SKM-1 (cell line): ENCODE data around the gene PRDM16.

Source experiments
- DNase-seq: peaks from one replicate; lab custom pipeline; 2025; ENCODE audit not compliant: unreplicated experiment; lab: John Stamatoyannopoulos, UW

Gene PRDM16

GRCh38 chr1:3138623-3139151 is 69.7 kb downstream of the PRDM16 start:
- no peak for DNase-seq

DNA sequence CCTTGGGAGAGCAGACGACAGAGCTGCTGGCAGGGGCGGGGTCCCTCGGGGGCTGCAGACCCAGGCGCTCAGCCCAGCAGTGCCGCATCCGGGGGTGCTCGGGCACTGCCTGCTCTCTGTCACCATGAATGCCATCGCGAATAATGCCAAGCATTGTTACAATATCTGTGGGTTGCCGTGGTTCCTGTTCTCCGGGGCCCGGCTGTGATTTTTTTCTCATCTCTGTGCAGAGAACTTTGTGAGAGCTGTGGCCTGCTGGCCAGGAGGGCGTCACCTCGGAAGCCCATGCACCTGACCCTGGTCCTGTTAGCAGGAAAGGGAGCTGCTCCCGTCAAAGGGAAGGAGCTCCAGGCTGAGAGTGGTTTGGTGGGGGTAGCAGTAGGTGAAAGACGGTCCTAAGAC is 70.4 kb downstream of the PRDM16 start:
- DNase-seq: no peak

DNA sequence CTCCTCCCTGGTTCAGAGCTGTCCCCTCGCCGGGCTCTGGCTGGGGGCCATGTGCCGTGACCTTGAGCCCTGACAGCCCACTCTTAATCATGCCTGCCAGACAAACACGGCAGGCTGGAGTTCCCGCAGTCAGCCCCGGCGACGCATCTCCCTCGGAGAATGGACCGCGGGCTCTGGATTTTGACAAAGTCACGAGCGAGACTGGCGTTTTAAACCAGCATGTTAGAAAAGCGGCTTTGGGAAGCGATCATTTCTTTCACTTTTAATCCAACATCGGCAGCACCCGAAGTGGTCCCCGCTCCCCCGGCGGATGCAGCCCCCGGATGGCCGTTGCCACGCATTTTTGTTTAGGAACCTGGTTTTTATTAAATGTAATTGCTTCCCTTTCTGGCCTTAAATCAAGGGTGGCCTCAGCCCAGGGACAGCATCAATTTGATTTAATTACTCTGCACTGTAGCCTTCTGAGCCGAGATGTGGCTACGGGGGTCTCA is 70.9 kb downstream of the PRDM16 start:
- no peak for DNase-seq

- no peak for DNase-seq
Observed at GRCh38 chr1:3140437-3140836, 71.4 kb downstream of the PRDM16 start.

- no peak for DNase-seq
Observed at GRCh38 chr1:3141129-3141528, 72.1 kb downstream of the PRDM16 start.

DNA sequence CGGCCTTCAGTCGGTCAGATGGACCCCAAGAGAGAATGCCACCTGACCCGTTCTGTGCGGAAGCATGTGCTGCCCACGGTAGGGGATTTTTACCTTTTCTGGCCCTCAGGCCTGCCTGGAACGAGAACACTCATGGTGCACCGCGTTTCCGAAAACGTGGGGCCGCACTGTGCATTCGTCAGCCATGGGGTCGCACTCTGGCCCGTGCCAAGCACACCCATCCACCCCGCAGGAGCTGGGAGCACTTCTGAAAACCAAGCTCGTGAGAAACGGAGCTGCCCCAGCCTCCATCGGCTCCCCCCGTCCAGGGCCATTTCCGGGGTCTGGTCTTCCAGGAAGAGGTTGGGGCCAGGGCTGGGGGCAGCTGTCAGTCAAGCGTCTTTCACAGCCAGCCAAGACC is 72.8 kb downstream of the PRDM16 start:
- DNase-seq: no peak

GRCh38 chr1:3142236-3142635 is 73.2 kb downstream of the PRDM16 start:
- no peak for DNase-seq

DNA sequence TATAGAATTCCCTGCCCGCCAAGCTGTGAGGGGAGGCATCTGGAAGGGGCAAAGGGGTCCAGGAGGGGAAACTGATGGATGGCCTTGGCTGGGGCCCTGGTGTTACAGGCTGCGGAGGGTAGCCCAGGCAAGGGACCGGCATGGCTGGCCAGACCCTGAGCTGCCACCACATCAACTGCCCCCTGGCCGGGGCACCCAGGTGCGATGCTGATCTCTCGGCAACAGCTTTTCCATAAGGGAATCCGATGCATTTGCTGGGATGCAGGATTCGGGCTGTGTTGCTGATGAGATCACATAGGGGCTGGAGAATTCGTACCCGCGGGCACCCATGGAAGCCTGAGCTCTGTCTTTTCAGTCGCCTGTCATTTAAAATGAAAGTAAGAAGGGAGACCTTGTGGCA is 73.7 kb downstream of the PRDM16 start:
- no peak for DNase-seq

DNA sequence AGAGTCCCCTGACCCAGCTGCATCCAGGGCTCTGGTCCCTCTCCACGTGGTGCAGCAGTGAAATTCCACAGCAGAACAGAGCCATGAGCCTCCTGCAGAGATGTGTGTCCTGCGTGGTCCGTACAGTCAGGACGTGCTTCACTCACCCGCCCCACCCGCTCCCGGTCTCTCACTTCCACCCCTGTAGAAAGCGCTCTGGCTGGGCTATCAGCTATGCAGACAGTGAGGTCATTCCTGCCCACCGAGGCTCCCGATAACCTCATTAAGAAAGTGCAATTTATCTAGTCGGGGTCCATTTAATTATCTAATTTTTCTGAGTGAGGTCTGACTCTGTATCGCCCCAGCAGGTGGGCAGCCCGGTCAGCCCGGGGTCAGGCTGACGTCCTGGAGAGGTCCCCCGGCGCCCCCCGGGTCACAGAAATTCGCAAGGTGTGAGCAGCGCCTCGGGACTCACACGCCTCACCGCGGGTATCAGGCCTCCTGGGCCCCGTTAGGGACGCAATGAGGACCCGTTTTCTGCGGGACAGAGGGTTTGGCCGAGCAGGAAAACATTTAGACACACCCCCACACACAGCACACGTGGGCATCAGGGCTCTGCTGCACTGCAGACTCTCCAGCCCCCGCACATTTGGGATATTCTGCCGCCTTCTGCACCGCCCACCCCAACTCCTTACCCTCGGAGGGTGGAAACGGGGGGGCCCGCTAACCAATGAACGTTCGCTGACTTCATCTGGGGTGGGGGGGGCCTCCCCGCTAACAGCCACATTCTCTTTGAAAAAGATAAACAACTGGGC is 76.7 kb downstream of the PRDM16 start:
- DNase-seq: no peak

DNA sequence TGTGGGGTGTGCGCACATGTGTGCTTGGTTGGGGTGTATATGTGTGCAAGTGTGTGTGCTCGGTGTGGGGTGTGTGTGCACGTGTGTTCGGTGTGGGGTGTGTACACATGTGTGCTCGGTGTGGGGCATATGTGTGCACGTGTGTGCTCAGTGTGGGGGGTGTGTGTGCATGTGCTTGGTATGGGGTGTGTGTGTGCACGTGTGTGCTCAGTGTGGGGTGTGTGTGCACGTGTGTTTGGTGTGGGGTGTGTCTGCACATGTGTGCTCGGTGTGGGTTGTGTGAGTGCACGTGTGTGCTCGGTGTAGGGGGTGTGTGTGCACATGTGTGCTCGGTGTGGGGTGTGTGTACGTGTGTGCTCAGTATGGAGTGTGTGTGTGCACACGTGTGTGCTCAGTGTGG is 77.5 kb downstream of the PRDM16 start:
- DNase-seq: no peak

DNA sequence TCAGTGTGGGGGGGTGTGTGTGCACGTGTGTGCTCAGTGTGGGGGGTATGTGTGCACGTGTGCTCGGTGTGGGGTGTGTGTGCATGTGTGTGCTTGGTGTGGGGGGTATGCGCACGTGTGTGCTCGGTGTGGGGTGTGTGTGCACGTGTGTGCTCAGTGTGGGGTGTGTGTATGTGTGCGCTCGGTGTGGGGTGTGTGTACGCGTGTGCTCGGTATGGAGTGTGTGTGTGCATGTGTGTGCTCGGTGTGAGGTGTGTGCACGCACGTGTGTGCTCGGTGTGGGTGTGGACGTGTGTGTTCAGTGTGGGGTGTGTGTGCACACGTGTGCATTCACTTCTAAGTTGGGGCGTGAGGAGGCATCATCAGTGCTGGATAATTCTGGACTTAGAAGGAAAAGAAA is 77.9 kb downstream of the PRDM16 start:
- no peak for DNase-seq

- no peak for DNase-seq
Observed at GRCh38 chr1:3148171-3148570, 79.2 kb downstream of the PRDM16 start.

DNA sequence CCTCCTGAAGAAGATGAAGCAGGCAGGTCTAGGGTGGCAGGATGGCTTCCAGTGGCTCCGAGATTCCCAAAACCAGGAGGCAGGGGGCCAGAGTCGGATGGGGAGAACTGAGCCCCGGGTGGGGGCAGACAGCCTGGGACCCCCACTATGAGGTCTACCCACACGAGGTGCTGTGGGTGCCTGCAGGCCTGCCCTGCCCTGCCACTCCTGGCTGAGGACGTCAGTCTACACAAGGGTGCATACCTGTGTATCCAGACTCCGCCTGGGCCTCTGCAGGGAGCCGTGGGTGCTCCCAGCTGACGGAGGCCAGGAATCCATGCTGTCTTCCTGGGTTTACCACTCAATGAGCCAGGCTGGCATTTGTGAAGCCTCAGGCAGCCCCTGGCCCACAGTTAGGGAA is 80.3 kb downstream of the PRDM16 start:
- no peak for DNase-seq

DNA sequence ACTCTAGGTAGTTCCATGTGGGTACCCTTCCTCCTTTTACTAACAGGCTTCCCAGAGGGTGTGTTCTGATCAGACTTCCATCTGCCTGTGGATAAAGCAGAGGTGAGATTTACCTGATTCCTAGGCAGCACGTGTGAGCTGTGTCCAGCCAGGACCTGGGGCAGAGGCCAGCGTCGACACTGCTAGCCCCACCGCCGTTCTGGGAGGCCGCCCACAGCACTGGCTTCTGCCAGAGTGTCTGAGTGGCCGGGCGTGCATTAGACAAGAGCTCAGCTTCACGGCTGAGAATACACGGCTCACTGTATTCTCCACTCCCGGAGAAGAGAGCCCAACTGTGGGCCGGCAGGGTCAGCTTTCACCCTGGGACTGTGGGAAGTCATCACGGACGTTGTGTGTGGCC is 82.5 kb downstream of the PRDM16 start:
- no peak for DNase-seq

DNA sequence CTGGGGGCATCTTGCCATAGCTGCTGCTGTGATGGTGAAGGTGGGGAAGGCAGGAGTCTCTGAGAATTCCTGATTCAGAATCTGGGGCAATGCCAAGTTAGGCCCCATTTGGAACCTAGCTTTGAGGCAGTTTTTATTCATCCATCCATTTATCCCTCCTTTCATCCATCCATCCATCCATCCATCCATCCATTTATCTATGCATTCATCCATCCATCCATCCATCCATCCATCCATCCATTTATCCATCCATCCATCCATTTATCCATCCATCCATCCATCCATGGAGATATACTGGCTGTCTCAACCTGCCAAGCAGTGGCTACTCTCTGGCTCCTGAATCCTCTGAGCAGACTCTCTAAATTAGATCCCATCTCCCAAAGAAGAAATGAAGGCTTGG is 83.1 kb downstream of the PRDM16 start:
- DNase-seq: no peak

DNA sequence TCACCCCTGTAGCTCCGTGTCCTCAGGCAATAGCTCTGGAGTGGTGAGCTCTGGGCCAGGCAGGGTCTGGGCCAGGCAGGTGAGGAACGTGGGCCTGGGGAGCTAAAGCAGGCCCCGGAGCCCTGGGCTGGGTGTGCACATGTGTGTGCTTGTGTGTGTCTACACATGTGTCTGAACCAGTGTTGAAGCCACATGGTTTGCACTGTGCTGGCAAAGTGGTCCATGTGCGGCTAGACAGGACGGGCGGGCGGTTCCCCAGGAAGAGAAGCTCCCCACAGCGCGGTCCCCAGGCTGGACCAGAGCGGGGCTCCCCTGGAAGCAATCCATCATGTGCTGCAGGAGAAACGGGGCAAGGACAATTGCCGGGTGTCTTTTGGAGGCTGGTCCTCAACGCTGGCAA is 84.2 kb downstream of the PRDM16 start:
- DNase-seq: no peak

GRCh38 chr1:3153902-3154795 is 85.1 kb downstream of the PRDM16 start:
- no peak for DNase-seq

DNA sequence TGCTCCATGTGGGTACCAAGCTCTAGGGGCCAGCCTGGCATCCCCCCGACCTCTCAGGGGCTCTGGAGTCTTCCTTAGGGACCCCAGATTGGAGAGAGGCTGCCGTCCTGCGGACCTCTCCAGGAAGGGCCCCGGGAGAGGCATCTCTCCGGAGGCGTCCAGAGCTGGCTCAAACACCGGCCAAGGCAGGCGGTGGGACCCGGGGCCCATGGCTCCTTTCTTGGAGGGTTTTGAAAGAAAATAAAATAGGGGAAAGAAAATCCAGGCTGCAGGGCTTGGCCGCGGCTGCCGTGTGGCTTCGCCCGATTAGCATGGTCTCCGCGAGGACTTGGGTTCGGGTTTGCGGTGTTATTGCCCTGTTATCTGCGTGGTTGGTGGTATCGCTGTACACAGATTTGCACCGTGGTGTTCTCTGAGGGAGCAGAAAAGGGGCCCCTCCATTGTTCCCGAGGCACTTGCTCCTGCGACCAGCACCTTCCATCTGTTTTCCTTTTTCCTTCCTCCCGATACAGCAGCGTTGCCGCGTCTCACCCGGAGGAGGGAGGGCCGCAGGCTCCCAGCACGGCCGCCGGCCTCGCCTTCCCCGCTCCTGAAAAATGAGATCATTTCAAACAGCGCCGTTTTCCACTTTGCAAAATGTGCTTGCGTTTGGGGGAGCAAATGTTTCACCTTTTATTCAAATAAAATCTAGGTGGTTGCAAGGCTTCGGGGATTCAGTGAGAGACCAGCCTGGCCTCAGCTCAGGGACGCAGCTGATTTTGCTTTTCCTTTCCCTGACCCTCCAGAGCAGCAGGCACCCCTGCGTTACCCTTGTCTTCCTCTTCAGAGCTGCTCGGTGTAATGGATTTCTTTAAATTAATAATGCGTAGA is 86.3 kb downstream of the PRDM16 start:
- DNase-seq: no peak

- DNase-seq: no peak
Observed at GRCh38 chr1:3155926-3156220, 86.9 kb downstream of the PRDM16 start.

- no peak for DNase-seq
Observed at GRCh38 chr1:3156936-3157335, 87.9 kb downstream of the PRDM16 start.

GRCh38 chr1:3158347-3158746 is 89.3 kb downstream of the PRDM16 start:
- DNase-seq: no peak
